ENCODE measurements around the gene STARD8. TPM values are rescaled to one million over a fixed set of nuclear protein-coding genes. Genes with fewer than 3 reads are reported as not detected.

Gene STARD8
- total and polyA plus RNA-seq, 2 donors from 2014 or later: 12.7 to 23.4 TPM

DNA sequence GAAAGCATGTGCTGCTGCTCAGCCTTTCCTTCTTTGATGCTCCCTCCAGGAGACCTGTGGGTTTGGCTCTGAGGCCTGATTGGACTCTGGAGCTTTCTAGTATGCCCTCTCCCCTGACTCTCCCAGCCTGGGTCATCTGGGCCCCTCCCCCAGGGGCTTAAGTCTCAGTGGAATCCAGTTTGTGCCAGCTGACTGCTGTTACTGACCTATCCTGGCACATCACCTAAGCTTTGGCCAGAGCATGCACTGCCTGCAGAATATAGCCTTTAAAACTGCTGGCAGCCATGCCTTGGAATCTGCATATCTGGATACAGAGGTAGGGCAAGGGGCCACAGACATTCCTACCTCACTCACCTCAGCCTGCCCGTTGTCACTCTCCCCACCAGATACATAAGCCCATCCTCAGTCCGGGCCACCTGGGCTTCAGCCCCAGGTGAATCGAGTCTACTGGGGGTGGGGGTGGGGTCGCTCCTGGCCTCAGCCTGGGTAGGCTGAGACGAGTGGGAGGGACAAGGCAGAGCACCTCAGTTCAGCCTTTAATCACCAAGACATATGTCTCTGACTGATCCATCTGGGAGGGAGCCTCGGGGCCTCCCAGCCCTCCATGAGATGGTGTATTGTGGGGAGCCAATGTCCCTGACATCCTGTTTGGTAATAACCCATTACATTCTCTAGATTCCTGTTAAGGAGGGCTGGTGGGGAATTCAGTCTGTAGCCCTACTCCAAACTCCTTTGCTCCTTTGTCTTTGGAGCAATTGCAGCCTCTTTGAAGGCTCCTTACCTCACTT lies 61.2 kb downstream of the STARD8 start:
- H3K9me3 ChIP-seq (ENCODE audit: control insufficient read depth in 2 of 3, insufficient read depth in 1 of 3, low read length in 3 of 3): no peaks in the 10 kb centered on the region
- no peak for DNase-seq
- H3K27me3 ChIP-seq (ENCODE audit: control insufficient read depth, insufficient read depth, low read length): no peaks in the 10 kb centered on the region
- H3K4me1 ChIP-seq (ENCODE audit: control insufficient read depth in 2 of 3, insufficient read depth in 2 of 3, low read depth in 1 of 3, low read length in 3 of 3): peaks cover 0 to 22% (median 0%) of the 10 kb centered on the region in 3 donors
- no peak for FAIRE-seq
- H3K9ac ChIP-seq (ENCODE audit: low read length in 3 of 3): peak overlapping the region in 1 of 3 donors; percentile 7
- intact Hi-C loops (cut with DNase I): no loop called here
- peaks cover 0 to 3% (median 2%) of the 10 kb centered on the region in 3 donors for H3K36me3 ChIP-seq (ENCODE audit: control insufficient read depth in 2 of 3, insufficient read depth in 3 of 3, low read length in 3 of 3)
- no peak for TF ChIP-seq CTCF (IDR thresholded peaks at IDR 0.05; ENCODE audit: borderline replicate concordance, extremely low read depth, insufficient read depth)
- H3K4me3 ChIP-seq (ENCODE audit: low read length in 3 of 3): no peak overlapping the region
- no peak overlapping the region for H3K27ac ChIP-seq (ENCODE audit: low read depth in 2 of 2, low read length in 2 of 2)

DNA sequence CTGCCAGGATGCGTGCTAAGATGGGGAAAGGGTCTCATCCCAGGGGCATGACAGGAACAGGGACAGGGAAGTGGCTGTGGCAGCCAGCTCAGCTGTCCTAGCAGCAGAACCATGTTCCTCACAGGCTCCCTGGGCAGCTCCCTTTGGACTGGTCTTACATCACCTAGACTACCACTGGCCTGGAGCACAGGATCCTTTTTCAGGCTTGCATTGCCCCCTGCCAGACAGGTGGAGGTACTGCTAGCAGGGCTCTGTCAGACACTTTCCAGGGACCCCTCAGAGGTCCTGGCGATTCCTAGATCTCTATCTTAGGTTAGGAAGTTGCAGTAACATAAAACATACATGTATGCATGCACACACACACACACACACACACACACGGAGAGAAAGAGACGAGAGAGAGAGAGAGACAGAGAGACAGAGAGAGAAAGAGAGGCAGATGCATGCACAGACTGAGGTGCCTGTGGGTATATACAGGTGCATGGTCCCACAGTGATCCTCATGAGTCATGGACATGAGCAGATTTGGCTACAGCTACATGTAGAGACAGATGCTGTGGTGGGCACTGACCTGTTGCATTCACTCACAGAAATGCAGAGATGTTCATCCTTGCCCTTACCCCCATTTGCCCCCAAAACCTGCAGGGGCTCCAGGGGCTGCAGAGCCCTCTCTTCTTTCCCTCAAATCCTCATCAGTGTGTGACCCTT lies 63.6 kb downstream of the STARD8 start:
- no peak overlapping the region for H3K27ac ChIP-seq (ENCODE audit: low read depth in 2 of 2, low read length in 2 of 2)
- intact Hi-C loops (cut with DNase I): no loop called here
- no peaks in the 10 kb centered on the region for H3K9me3 ChIP-seq (ENCODE audit: control insufficient read depth in 2 of 3, insufficient read depth in 1 of 3, low read length in 3 of 3)
- no peak overlapping the region for H3K9ac ChIP-seq (ENCODE audit: low read length in 3 of 3)
- no peaks in the 10 kb centered on the region for H3K27me3 ChIP-seq (ENCODE audit: control insufficient read depth, insufficient read depth, low read length)
- no peak overlapping the region for H3K4me3 ChIP-seq (ENCODE audit: low read length in 3 of 3)
- peaks cover 0 to 11% (median 0%) of the 10 kb centered on the region in 3 donors for H3K4me1 ChIP-seq (ENCODE audit: control insufficient read depth in 2 of 3, insufficient read depth in 2 of 3, low read depth in 1 of 3, low read length in 3 of 3)
- FAIRE-seq (no peak), DNase-seq (peak; percentile 42 to 69 (median 58))
- TF ChIP-seq CTCF (IDR thresholded peaks at IDR 0.05; ENCODE audit: borderline replicate concordance, extremely low read depth, insufficient read depth): peak; percentile 57
- peaks cover 5 to 18% (median 10%) of the 10 kb centered on the region in 3 donors for H3K36me3 ChIP-seq (ENCODE audit: control insufficient read depth in 2 of 3, insufficient read depth in 3 of 3, low read length in 3 of 3)

DNA sequence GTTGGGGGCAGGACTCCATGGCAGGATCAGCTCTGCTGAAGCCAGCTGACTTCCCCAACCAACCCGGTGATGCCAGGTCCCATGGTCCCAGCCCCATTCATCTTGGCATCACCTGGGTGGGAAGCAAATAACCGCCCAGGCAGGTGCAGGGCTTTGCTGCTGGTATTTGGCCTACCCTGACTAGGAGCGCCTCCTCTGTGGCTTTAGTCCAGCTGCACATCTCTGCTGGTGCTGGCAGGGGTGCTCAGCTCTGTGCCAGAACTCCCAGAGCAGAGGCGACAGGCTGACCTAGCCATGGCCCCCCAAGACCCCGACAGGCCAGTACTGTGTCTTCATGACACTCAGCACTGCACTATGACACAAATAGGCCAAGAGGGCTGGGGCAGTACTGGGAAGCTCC lies 64.4 kb downstream of the STARD8 start:
- Histone ChIP-seq H3K4me3 (ENCODE audit: low read length in 3 of 3) (no peak overlapping the region), H3K9ac (ENCODE audit: low read length in 3 of 3) (no peak overlapping the region), H3K36me3 (ENCODE audit: control insufficient read depth in 2 of 3, insufficient read depth in 3 of 3, low read length in 3 of 3) (peaks cover 5 to 18% (median 17%) of the 10 kb centered on the region in 3 donors), H3K9me3 (ENCODE audit: control insufficient read depth in 2 of 3, insufficient read depth in 1 of 3, low read length in 3 of 3) (no peaks in the 10 kb centered on the region), H3K27ac (ENCODE audit: low read depth in 2 of 2, low read length in 2 of 2) (no peak overlapping the region), H3K4me1 (ENCODE audit: control insufficient read depth in 2 of 3, insufficient read depth in 2 of 3, low read depth in 1 of 3, low read length in 3 of 3) (peaks cover 0 to 8% (median 0%) of the 10 kb centered on the region in 3 donors), H3K27me3 (ENCODE audit: control insufficient read depth, insufficient read depth, low read length) (no peaks in the 10 kb centered on the region)
- DNase-seq (no peak), FAIRE-seq (no peak)
- TF ChIP-seq CTCF (IDR thresholded peaks at IDR 0.05; ENCODE audit: borderline replicate concordance, extremely low read depth, insufficient read depth): no peak
- intact Hi-C loops (cut with DNase I): no loop called here

All from kidney (tissue), 14 donors.